ENCODE data around the gene OR2S2.
"Not testable (repeated sequence)": the region's sequence is repeated elsewhere in the genome, so short reads cannot be mapped to it uniquely, and the experiment has no call there.

OR2S2 gene, protein sequence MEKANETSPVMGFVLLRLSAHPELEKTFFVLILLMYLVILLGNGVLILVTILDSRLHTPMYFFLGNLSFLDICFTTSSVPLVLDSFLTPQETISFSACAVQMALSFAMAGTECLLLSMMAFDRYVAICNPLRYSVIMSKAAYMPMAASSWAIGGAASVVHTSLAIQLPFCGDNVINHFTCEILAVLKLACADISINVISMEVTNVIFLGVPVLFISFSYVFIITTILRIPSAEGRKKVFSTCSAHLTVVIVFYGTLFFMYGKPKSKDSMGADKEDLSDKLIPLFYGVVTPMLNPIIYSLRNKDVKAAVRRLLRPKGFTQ
- total RNA-seq: 0 reads per million in 3 donors

DNA sequence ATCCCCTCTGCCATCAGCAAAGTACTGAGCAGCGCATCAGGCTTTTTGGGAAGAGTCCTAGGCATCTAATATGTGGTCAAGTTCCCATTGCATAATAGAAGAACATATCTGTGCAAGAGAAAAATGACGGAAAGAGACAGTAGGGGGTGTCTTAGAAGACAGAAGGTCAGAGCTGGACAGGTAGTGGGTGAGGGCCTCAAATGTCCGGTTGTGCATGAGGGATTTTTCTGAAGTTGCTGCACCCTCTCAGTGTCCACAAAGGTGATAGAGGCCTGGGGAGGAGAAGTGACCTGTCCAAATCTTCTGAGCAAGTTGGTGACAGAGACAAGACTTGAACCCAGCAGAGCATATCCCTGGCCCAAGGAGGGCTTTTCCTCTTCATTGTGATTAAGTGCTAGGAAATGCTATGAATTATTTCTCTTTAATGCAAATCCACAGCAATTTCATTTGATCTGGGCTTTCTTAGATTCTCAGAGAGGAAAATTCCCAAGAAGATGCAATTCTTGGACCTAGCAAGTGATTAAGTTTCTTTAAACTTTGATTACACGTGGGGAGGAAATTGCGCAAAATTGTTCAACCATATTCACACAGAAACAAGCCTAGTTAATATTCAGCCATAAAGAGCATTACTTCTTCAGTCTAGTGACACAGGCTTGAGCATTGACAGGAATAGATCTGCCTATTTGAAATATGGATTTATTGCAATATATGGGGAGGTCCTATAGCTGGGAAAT is at the start of gene OR2S2:
TSS of gene OR2S2 (minus strand) at position 51 of the 734 bp plus-strand sequence. CDS start 56 bp downstream, outside the sequence.
- H3K4me1 ChIP-seq (ENCODE audit: control insufficient read depth, insufficient read depth, low read length, poor library complexity, severe bottlenecking): no peaks in the 10 kb centered on the region
- no peaks in the 10 kb centered on the region for H3K36me3 ChIP-seq (ENCODE audit: control insufficient read depth, insufficient read depth, low read length)
- DNase-seq: no peak
- H3K9me3 ChIP-seq (ENCODE audit: control insufficient read depth, low read length): no peaks in the 10 kb centered on the region
- no peak within 1 kb of the TSS for H3K27ac ChIP-seq (ENCODE audit: insufficient read depth, low read length, poor library complexity, severe bottlenecking)
- no peak within 1 kb of the TSS for H3K4me3 ChIP-seq (ENCODE audit: insufficient read depth, low read depth, low read length, poor library complexity, severe bottlenecking)
- peaks cover 5% of the 10 kb centered on the region for H3K27me3 ChIP-seq (replicated peaks; ENCODE audit: control insufficient read depth, insufficient read depth, low read length, poor library complexity, severe bottlenecking)

DNA sequence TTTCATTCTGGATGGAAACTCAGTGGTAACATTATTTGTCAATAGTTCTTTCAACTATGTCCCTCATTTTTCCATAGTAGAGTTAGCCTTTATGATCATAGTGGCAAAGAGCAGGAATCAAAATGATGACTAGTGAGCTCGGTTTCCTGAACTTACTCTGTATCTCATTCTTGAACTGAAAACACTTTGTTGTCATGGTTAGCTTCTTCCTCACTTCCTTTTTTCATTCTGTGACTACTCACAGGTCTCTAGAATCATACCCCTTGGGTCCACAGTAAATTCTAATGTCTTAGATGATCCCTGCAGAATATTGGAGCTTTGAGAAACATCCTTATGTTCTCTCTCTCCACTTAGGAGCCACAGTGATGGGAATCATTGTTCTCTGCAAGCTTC is 49.4 kb upstream of the OR2S2 start:
- Histone ChIP-seq H3K27me3 (replicated peaks; ENCODE audit: control insufficient read depth, insufficient read depth, low read length, poor library complexity, severe bottlenecking) (no peaks in the 10 kb centered on the region), H3K27ac (ENCODE audit: insufficient read depth, low read length, poor library complexity, severe bottlenecking) (no peak overlapping the region), H3K4me1 (ENCODE audit: control insufficient read depth, insufficient read depth, low read length, poor library complexity, severe bottlenecking) (no peaks in the 10 kb centered on the region), H3K36me3 (ENCODE audit: control insufficient read depth, insufficient read depth, low read length) (no peaks in the 10 kb centered on the region), H3K4me3 (ENCODE audit: insufficient read depth, low read depth, low read length, poor library complexity, severe bottlenecking) (no peak overlapping the region), H3K9me3 (ENCODE audit: control insufficient read depth, low read length) (no peaks in the 10 kb centered on the region)
- DNase-seq: no peak

DNA sequence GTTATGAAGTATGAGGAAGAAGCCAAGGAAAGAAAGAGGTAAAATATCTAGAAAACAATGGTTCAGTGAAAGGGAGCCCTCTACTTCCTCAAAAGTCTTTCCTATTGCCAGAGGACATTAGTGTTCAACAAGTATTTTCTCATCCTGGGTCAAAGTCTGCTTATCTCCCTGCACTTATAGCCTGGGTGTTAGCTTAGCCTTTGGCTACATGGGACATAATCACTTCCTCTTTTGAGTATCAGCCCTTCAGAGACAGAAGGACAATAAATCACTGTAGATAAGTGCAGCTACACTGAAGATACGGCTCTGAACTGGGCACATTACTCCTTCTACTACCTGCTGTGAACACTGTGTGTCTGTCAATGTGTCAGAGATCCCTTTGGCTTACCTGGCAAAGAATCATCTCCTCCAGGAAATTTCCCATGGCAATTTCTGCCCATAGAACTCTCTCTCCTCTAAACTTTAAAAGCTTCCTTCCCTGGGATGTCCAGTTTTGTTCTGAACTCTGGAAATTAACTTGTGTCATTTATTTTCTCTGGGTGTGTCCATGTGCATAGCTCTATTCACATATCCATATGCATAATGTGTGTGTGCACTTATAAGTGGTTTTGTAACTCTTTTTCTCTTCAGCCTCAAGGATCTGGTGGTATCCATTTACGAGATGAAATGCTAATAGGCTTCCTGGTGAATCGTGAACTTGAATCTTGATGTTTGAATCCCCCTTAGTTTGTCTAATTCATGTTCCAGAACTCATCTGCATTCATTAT is 48.8 kb upstream of the OR2S2 start:
- Histone ChIP-seq H3K4me1 (ENCODE audit: control insufficient read depth, insufficient read depth, low read length, poor library complexity, severe bottlenecking) (no peaks in the 10 kb centered on the region), H3K27me3 (replicated peaks; ENCODE audit: control insufficient read depth, insufficient read depth, low read length, poor library complexity, severe bottlenecking) (no peaks in the 10 kb centered on the region), H3K27ac (ENCODE audit: insufficient read depth, low read length, poor library complexity, severe bottlenecking) (no peak overlapping the region), H3K36me3 (ENCODE audit: control insufficient read depth, insufficient read depth, low read length) (no peaks in the 10 kb centered on the region), H3K9me3 (ENCODE audit: control insufficient read depth, low read length) (no peaks in the 10 kb centered on the region), H3K4me3 (ENCODE audit: insufficient read depth, low read depth, low read length, poor library complexity, severe bottlenecking) (no peak overlapping the region)
- DNase-seq: no peak

DNA sequence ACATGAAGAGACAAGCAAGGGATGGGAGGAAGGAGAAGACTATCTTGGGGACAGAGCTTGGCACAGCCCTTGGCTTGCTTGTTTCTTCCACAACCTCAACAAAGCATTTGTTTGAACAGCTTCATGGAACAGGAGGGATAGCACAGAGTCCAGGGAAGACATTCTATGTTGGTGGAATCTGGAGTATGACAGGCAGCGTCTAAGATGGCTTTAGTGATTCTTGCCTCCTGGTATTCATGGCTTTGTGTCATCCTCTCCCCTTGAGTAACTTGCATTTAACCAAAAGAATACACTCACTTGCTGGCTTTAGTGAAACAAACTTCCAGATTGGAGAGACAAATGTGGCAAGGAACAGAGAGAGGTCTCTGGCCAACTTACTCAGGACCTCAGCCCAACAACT is 47.9 kb upstream of the OR2S2 start:
- H3K27ac ChIP-seq (ENCODE audit: insufficient read depth, low read length, poor library complexity, severe bottlenecking): no peak overlapping the region

DNA sequence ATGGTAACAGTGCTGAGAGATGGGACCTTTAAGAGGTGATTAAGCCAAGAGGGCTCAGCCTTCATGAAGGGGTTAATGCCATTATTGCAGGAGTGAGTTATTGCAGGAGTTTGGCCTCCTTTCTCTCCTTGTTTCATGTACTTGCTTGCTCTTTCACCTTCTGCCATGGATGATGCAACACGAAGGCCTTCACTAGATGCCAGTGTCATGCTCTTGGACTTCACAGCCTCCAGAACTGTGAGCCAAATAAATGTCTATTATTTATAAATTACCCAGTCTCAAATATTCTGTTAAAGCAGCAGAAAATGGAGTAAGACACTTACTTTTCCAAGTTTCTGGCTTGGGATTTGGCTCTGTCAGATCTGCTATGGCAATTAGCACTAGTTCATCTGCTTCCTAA is 40.4 kb upstream of the OR2S2 start:
- no peak overlapping the region for H3K27ac ChIP-seq (ENCODE audit: insufficient read depth, low read length, poor library complexity, severe bottlenecking)

More for the DNA sequence above, 47.9 kb upstream of the OR2S2 start:
- no peaks in the 10 kb centered on the region for H3K4me1 ChIP-seq (ENCODE audit: control insufficient read depth, insufficient read depth, low read length, poor library complexity, severe bottlenecking)
- H3K9me3 ChIP-seq (ENCODE audit: control insufficient read depth, low read length): no peaks in the 10 kb centered on the region
- no peaks in the 10 kb centered on the region for H3K27me3 ChIP-seq (replicated peaks; ENCODE audit: control insufficient read depth, insufficient read depth, low read length, poor library complexity, severe bottlenecking)
- H3K4me3 ChIP-seq (ENCODE audit: insufficient read depth, low read depth, low read length, poor library complexity, severe bottlenecking): no peak overlapping the region
- DNase-seq: no peak
- no peaks in the 10 kb centered on the region for H3K36me3 ChIP-seq (ENCODE audit: control insufficient read depth, insufficient read depth, low read length)

DNA sequence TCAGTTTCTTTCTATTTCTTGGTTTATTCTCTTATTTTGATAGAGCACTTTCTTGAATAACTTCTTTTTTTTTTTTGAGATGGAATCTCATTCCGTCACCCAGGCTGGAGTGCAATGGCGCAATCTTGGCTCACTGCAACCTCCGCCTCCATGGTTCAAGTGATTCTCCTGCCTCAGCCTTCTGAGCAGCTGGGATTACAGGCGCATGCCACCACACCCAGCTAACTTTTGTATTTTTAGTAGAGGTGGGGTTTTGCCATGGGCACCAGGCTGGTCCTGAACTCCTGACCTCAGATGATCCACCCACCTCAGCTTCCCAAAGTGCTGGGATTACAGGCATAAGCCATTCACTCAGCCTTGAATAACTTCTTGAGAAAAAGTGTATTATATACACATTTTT is 39.1 kb upstream of the OR2S2 start:
- H3K36me3 ChIP-seq (ENCODE audit: control insufficient read depth, insufficient read depth, low read length); H3K4me3 ChIP-seq (ENCODE audit: insufficient read depth, low read depth, low read length, poor library complexity, severe bottlenecking); H3K27me3 ChIP-seq (replicated peaks; ENCODE audit: control insufficient read depth, insufficient read depth, low read length, poor library complexity, severe bottlenecking); H3K4me1 ChIP-seq (ENCODE audit: control insufficient read depth, insufficient read depth, low read length, poor library complexity, severe bottlenecking); H3K9me3 ChIP-seq (ENCODE audit: control insufficient read depth, low read length); H3K27ac ChIP-seq (ENCODE audit: insufficient read depth, low read length, poor library complexity, severe bottlenecking); DNase-seq: not testable (repeated sequence)

More for the DNA sequence above, 40.4 kb upstream of the OR2S2 start:
- H3K4me1 ChIP-seq (ENCODE audit: control insufficient read depth, insufficient read depth, low read length, poor library complexity, severe bottlenecking): no peaks in the 10 kb centered on the region
- DNase-seq: no peak
- H3K27me3 ChIP-seq (replicated peaks; ENCODE audit: control insufficient read depth, insufficient read depth, low read length, poor library complexity, severe bottlenecking): no peaks in the 10 kb centered on the region
- no peaks in the 10 kb centered on the region for H3K36me3 ChIP-seq (ENCODE audit: control insufficient read depth, insufficient read depth, low read length)
- no peaks in the 10 kb centered on the region for H3K9me3 ChIP-seq (ENCODE audit: control insufficient read depth, low read length)
- H3K4me3 ChIP-seq (ENCODE audit: insufficient read depth, low read depth, low read length, poor library complexity, severe bottlenecking): no peak overlapping the region

DNA sequence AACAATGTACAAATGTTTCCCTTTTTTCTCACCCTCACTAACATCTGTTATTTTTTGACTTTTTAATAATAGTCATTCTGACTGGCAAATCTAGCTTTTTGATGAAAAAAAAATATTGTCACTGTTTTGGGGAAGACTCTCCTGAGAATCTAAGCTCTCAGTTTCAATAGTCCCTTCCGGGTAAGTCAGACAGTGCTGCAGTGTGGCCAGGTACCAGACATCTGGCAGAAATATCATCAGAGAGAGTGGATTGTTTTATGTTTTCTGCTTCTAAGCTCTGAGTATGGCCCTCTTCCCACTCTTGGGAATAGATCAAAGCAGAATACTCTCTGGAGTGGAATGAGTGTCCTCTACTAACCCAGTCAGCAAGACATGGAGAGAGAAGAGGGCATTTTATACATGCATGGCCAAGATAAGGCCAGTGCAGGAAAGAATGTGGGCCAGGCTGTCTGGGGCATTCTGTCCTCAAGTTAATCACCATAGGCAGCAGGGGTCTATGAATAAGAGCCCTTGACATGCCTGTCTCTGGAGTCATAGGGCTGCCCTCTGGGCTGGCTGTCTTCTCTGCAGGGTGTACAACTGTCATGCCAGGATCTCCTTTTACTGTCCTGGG is 38.5 kb upstream of the OR2S2 start:
- no peak for DNase-seq

DNA sequence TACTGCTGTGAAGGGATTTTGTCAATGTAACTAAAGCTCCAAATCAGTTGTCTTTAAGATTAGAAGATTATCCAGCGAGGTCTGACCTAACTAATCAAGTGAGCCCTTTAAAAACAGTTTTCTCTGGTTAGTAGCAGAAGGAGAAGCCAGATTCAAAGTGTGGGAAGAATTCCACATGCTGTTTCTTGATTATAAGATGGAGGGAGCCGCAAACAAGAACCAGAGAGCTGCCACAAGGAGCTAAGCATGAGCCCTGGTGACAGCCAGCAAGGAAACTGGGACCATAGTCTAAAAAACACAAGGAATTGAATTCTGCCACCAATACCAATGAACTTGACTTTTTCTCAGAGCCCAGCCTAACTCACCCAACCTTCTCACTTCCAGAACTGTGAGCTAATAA is 37.0 kb upstream of the OR2S2 start:
- DNase-seq: no peak
- Histone ChIP-seq H3K4me1 (ENCODE audit: control insufficient read depth, insufficient read depth, low read length, poor library complexity, severe bottlenecking) (no peaks in the 10 kb centered on the region), H3K4me3 (ENCODE audit: insufficient read depth, low read depth, low read length, poor library complexity, severe bottlenecking) (no peak overlapping the region), H3K9me3 (ENCODE audit: control insufficient read depth, low read length) (no peaks in the 10 kb centered on the region), H3K27me3 (replicated peaks; ENCODE audit: control insufficient read depth, insufficient read depth, low read length, poor library complexity, severe bottlenecking) (no peaks in the 10 kb centered on the region), H3K27ac (ENCODE audit: insufficient read depth, low read length, poor library complexity, severe bottlenecking) (no peak overlapping the region), H3K36me3 (ENCODE audit: control insufficient read depth, insufficient read depth, low read length) (no peaks in the 10 kb centered on the region)

More for the DNA sequence above, 38.5 kb upstream of the OR2S2 start:
- no peaks in the 10 kb centered on the region for H3K36me3 ChIP-seq (ENCODE audit: control insufficient read depth, insufficient read depth, low read length)
- no peaks in the 10 kb centered on the region for H3K9me3 ChIP-seq (ENCODE audit: control insufficient read depth, low read length)
- H3K27ac ChIP-seq (ENCODE audit: insufficient read depth, low read length, poor library complexity, severe bottlenecking): no peak overlapping the region
- no peaks in the 10 kb centered on the region for H3K27me3 ChIP-seq (replicated peaks; ENCODE audit: control insufficient read depth, insufficient read depth, low read length, poor library complexity, severe bottlenecking)
- no peaks in the 10 kb centered on the region for H3K4me1 ChIP-seq (ENCODE audit: control insufficient read depth, insufficient read depth, low read length, poor library complexity, severe bottlenecking)
- H3K4me3 ChIP-seq (ENCODE audit: insufficient read depth, low read depth, low read length, poor library complexity, severe bottlenecking): no peak overlapping the region

DNA sequence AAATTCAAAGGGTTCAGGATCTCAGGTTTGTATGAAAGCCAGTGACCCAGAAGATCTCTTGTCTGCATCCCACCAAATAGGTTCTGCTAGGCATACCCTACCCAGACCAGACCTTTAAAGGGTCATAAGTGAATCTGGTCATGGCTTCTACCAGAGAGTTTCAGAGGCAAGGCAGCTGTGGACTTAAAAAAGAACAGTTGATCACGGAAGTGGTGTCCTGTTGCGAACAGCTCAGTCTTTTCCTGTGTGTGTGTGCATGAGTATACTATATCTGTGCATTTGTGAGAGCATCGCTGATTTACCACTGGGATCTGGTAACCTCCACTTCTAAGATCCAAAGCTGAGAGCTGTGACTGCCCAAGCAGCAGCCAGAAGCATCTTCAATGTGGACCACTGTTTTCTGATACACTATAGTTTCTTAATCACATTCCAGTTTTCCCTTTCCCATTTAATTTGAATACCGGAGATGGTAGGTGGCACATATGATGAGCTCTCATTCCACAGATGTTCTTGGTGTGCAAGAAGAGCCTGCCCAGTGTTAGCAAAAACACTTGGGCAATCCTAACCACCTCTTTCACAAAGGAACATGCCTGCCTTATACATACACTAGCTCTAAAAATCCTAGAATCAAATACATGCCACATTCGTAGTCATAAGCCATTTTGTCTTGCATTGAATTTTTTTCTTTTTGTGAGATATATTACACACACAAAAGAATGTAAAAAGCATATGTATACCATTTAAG is 36.2 kb upstream of the OR2S2 start:
- Histone ChIP-seq H3K27me3 (replicated peaks; ENCODE audit: control insufficient read depth, insufficient read depth, low read length, poor library complexity, severe bottlenecking) (no peaks in the 10 kb centered on the region), H3K36me3 (ENCODE audit: control insufficient read depth, insufficient read depth, low read length) (no peaks in the 10 kb centered on the region), H3K9me3 (ENCODE audit: control insufficient read depth, low read length) (no peaks in the 10 kb centered on the region), H3K4me3 (ENCODE audit: insufficient read depth, low read depth, low read length, poor library complexity, severe bottlenecking) (no peak overlapping the region), H3K4me1 (ENCODE audit: control insufficient read depth, insufficient read depth, low read length, poor library complexity, severe bottlenecking) (no peaks in the 10 kb centered on the region), H3K27ac (ENCODE audit: insufficient read depth, low read length, poor library complexity, severe bottlenecking) (no peak overlapping the region)
- no peak for DNase-seq
